Hepatocyte (in vitro differentiated cells): ENCODE measurements around the gene TMIGD3.

ENCODE experiments used
- EZH2 ChIP-seq: fragments of 200-600 bp; sonication (generic); IDR thresholded peaks from 2 replicates; pipeline ENCODE4 v1.6.1; 2016; ENCODE audit warnings: antibody characterized with exemption, mild to moderate bottlenecking, borderline replicate concordance
- TF ChIP-seq, protein P1 (sequence below): fragments of 200-600 bp; sonication (generic); IDR thresholded peaks from 2 replicates; pipeline ENCODE4 v1.5.1; 2016; ENCODE audit warnings: antibody characterized with exemption, mild to moderate bottlenecking; ENCODE audit not compliant: poor library complexity

- TF ChIP-seq, protein P1, sequence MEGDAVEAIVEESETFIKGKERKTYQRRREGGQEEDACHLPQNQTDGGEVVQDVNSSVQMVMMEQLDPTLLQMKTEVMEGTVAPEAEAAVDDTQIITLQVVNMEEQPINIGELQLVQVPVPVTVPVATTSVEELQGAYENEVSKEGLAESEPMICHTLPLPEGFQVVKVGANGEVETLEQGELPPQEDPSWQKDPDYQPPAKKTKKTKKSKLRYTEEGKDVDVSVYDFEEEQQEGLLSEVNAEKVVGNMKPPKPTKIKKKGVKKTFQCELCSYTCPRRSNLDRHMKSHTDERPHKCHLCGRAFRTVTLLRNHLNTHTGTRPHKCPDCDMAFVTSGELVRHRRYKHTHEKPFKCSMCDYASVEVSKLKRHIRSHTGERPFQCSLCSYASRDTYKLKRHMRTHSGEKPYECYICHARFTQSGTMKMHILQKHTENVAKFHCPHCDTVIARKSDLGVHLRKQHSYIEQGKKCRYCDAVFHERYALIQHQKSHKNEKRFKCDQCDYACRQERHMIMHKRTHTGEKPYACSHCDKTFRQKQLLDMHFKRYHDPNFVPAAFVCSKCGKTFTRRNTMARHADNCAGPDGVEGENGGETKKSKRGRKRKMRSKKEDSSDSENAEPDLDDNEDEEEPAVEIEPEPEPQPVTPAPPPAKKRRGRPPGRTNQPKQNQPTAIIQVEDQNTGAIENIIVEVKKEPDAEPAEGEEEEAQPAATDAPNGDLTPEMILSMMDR: no peak
- no peak for TF ChIP-seq EZH2
Measured at GRCh38 chr1:111491070-111491469, 12.4 kb downstream of the TMIGD3 start.
